ENCODE results near the gene MED16.
"Not testable (repeated sequence)": the region's sequence is repeated elsewhere in the genome, so short reads cannot be mapped to it uniquely, and the experiment has no call there.

Gene MED16

DNA sequence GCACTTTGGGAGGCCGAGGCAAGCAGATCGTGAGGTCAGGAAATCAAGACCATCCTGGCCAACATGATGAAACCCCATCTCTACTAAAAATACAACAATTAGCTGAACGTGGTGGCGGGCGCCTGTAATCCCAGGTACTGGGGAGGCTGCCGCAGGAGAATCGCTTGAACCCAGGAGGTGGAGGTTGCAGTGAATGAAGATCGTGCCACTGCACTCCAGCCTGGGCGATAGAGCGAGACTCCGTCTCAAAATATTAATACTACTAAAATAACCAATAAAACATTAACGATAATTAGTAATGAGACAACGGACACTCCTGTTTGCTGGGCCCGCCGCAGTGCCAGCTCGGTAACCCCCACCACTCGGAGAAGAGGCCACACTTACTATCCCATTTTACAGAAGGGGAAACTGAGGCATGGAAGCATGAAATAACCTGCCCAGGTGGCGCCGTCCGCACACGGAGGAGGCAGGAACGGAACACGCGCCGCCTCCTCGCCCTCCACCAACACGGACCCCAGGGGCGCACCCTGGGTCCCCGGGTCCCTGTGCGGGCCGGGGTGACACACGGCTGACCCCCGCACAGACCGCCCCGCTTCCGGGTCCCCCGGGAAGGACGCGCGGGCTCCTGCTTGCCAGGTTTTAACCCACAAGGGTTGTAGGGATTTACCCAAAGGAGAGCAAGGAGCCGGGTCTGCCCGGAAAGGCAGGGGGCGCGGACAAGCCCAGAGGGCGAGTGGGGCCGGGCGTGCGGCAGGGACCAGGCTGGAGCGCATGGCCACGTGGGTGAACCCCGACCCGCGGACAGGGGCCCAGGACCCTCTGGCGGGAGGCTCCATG is 18.4 kb upstream of the MED16 start:
- DNase-seq = no peak

DNA sequence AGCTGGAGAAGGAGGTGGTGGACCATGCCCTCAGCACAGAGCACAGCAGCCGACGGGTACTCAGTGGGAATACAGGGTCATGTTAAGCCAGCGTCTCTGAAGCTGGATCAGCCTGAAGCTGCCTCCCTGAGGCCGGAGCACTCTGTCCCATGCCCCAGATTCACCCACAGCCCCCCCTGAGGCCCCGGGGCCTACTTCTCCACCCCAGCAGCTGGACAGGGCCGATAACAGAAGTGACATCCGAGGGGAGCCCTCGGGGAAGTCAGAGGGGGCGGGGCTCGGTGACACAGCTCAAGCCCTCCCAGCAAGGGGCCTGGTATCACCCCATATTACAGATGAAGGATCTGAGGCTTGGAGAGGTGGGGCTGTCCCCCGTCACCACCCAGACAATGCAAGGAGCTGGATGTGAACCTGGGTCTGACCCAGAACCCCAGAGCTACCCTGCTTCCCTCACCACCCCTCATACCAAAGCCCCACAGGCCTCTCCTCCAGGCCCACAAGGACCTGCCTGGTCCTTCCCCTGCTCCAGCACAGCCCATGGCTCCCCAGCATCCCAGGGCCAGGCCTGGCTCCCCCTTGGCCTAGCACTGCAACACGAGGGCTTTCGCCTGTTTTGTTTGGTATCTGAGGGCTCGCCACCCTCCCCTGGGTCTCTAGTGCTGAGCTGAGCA is 14.3 kb upstream of the MED16 start:
- DNase-seq = no peak

DNA sequence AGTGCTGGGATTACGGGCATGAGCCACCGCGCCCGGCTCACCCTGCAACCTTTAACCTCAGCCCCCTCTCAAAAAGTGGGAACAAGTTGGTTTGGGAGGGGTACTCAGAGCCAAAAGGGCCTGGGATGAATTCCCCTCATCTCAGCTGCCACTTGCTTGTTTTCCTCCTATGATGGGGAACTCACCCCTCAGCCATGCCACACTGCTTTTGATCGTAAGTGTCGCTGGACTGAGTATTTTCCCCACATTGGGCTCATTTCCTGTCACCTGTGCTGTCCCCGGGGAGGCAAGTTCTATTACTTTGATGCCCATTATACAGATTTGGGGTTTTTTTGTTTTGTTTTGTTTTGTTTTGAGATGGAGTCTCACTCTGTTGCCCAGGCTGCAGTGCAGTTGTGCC is 13.5 kb upstream of the MED16 start:
- DNase-seq = no peak

DNA sequence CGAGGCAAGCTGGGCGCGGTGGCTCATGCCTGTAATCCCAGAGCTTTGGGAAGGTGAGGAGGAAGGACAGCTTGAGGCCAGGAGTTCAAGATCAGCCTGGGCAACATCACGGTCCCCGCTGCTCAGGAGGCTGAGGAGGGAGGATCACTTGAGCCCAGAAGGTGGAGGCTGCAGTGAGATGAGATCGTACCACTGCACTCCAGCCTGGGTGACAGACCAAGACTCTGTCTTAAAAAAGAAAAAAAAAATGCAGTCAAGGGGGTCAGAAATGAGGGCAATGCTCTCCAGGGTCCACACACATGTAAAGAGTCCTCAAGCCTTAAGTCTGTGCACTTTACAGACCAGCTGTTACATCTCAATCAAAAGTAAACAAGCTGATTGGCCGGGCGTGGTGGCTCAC is 11.6 kb upstream of the MED16 start:
- DNase-seq = no peak

DNA sequence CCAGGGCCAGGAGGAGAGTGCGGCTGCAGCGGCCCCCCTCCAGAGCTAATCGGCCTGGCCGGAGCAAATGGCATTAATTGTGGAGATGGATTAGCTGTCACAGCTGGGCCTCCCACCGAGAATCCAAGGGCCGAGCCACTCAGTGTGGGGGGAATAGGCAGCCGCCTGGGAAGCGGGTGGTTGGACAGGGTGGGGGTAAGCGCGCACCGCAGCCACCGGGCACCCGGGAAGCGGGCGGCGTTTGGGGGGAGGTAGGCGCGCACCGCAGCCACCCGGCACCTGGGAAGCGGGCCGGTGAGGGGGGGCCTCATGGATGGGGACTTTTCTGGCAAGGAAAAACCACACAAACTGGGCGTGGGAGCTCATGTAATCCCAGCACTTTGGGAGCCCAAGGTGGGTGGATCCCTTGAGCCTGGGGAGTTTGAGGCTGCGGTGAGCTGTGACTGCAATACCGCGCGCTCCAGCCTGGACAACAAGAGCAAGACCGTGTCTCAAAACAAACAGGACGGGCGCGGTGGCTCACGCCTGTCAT is 10.3 kb upstream of the MED16 start:
- peak; percentile 55 for DNase-seq

DNA sequence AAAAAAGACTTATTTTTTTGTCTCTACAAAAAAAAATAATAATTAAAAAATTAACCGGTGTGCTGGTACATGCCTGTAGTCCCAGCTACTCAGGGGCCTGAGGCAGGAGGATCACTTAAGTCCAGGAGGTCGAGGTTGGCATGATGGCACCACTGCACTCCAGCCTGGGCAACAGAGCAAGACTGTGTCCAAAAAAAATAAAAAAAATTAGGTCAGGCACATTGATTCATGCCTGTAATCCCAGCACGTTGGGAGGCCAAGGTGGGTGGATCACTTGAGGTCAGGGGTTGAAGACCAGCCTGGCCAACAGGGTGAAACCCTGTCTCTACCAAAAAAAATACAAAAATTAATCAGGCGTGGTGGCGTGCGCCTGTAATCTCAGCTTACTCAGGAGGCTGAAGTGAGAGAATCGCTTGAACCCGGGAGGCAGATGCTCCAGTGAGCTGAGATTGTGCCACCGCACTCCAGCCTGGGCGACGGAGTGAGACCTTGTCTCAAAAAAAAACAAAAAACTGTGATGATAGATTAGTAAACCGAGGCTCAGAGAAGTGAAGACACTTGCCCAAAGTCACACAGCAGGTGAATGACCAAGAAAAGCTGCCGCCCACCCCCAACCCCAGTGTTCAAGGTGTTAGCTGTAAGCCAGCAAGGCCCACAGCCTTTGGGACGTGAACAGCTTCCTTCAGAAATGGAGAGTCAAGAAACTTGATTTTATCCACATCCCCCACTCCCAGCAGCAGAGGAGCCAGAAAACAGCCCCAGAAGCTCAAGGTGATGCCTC is 9.6 kb upstream of the MED16 start:
- no peak for DNase-seq

DNA sequence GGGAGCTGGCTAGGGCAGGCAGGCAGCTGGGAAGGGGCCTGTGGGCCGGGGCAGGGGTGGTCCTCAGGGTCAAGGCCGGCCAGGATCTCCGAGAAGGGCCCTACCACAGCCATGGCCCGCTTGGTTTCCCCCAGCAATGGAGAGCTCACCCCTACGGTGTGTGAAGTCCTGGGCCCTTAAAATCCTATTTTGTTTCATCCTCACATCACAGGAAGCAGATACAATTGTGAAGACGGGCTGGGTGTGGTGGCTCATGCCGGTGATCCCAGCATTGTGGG is 9.0 kb upstream of the MED16 start:
- no peak for DNase-seq

DNA sequence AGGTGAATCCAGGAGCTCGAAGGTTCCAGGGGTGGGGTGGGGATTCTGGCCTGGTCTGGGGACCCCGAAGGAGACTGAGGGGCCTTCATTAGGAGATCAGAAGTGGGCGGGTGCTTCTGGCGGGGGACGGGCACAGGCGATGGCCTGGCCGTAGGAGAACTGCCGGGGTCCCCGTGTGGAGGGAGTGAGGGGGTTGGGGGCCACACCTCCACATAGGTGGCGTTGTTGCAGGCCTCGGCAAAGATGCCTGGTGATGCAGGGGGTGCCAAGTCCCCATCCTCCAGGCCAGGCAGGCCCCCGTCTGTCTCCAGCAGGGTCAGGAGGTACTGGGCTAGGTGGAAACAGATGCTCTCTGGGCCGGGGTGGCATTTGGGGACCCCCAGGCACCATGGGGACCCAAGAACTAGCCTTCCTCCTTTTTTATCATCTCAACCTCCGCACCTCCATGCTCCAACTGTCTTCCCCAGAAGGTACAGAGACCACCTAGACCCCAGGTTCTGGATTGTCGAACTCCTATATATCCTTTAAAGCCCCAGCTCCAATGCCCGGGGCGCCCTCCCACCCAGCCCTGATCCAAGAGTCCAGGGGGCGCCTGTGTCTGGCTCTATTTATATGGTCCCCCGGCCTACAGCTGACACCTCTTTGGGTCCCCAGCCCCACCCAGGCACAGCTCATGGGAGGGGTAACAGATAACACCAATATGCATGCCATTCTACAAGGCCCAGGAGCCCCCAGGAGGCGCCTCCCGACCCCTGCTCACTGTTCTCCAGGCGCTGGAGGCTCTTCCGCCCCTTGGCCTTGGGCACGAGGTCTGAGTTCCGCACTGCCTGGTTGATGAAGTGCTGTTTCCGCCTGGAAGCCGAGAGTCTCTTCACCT is 8.5 kb upstream of the MED16 start:
- no peak for DNase-seq

DNA sequence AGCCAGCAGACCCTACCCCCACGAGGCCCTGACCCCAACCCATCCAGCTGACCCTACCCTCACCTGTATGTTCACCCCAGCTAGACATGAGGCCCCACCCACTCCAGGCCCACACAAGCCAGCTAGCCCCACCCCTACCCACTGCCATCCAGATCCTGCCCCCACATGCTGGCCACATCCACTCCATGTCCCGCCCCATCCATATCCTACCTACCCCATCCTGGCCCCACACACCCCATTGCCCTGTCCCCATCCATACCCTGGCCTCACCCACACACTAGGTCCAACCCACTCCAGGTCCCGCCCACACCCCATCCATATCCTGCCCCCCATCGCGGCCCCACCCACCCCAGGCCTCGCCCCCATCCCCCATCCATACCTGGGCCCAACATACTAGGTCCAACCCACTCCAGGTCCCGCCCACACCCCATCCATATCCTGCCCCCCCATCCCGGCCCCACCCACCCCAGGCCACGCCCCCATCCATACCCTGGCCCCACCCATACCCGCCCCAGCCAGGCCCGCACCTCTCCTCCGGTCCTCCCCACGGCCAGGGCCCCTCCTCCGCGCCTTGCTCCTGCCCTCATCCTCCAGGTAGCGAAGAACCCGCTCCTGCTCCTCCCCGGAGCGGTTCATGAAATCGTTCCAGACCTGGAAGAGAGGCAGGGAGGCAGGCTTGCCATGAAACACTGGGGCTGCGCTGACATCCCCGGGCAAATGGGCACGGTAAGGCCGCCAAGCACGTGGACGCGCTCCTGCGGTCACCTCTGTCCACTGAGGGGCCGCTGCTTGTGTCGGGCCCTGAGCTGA is 7.5 kb upstream of the MED16 start:
- no peak for DNase-seq

DNA sequence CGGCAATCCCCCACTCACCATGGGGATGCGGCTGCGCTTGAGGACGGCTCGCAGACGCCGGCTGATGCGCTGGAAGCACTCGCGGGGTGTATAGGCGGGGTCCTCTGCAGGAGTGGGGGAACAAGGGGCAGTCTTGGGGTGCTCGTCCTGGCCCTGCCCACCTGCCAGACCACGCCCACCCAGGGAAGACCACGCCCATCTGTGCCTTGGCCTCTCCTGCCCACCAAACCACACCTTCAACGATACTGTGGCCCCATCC is 7.0 kb upstream of the MED16 start:
- DNase-seq = no peak

DNA sequence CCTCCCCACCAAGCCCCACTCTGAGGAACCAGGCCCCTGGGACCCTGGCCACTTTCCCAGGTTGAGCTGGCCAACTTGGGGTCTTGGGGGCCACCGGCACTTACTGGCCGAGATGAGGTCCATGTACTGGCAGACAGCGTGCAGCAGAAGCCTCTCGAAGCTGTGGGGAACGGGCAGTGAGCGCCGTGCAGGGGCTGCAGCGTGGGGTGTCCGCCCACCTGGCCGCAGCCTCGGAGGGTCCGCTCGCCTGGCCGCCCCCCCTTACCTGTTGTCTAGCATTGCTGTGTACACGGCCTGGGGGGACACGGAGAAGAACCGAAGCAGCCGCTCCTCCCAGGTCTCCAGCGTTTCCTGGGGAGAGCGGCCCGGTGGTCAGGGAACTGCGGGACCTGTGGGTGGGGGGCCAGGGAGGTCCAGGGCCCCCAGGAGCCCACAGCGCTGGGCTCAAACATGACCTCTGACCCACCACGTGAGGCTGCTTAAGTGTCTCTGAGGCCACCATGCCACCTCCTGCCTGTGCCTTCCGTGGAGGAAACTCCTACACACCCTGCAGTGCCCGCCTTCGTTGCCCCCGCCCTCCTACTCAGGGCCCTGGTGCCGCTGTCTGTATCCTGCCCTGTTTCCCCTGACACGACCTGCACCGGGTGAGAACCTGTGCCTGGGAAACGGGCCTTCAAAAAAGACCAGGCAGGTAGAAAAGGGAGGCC is 6.5 kb upstream of the MED16 start:
- no peak for DNase-seq

DNA sequence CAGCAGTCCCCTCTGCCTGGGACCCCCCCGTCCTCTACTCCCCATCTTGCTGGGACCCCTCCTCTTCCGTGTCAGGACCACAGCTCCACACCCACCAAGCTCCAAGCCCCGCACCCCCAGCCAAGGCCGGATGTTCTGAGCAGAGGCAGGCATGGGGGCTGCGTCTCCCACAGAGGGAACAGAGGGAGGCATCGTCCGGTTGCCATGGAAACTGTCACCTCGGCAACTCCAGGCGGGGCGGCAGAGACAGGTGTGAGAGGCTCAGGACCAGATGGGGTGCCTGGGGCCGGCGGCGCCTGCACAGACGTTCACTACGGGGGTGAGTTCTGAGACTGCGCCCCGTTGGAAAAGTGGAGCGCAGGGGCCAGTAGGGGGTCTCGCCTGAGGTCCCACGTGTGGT is 5.7 kb upstream of the MED16 start:
- DNase-seq = peak; percentile 25

DNA sequence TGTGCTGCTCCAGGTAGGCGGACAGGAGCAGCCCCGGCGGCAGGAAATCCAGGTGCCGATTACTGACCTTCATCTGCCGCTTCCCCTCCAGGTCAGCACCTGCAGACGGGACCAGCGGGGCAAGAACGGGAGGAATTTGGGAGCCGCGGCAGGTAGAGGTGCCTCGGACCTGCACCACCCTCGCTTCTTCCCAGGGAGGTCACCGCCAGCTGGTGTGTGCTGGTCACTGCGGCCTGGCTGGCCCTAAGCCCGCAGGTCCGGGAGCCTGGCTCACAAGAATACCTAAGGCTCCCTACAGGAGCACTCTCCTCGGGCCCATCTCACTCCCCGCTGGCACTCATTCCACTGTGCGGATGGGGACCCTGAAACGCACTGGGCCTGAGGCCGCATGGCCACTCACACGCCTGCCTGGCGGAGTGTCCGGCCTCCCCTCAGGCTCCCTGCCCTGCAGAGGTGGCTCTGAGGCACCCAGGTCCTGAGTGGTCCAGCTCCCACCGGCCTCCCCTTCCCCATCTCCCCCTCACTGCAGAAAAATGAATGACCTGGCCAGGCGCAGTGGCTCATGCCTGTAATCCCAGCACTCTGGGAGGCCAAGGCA is 4.6 kb upstream of the MED16 start:
- DNase-seq = no peak

DNA sequence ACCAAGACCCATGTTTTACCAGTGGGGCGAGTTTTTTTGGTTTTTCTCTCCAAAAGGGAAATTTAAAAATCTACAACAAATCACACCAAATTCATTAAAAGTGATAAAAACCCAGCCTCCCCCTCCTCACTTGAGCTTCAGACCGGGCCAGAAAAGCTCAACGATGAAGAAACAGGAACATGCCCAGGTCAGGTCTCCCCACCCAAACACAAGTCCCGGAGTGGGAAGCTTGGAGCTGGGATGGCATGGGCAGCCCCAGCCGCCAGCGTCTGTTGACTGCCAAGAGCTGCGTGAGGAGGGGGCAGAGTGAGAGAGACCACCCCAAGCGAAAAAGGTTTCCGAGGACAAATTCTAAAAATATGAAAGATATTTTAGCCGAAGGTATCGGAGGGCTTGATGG is 4.0 kb upstream of the MED16 start:
- DNase-seq = no peak

DNA sequence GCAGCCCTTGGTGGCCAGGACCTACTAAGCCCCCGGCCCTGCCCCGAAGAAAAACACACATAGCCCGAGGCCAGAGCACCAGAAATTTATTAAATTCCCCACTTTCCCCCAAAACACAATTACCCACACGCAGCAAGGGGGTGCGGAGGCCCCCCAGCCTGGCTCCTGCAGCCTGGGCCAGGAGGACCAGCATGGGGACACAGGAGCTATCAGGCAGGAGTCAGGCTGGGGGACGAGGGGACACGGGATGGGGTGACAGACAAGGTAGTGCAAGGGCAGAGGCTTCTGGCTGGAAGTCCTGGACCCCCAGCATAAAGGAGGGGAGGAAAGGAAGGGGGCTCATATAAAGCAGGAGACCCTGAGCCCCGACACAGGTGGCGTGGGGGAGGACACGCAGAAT is 3.4 kb upstream of the MED16 start:
- no peak for DNase-seq

DNA sequence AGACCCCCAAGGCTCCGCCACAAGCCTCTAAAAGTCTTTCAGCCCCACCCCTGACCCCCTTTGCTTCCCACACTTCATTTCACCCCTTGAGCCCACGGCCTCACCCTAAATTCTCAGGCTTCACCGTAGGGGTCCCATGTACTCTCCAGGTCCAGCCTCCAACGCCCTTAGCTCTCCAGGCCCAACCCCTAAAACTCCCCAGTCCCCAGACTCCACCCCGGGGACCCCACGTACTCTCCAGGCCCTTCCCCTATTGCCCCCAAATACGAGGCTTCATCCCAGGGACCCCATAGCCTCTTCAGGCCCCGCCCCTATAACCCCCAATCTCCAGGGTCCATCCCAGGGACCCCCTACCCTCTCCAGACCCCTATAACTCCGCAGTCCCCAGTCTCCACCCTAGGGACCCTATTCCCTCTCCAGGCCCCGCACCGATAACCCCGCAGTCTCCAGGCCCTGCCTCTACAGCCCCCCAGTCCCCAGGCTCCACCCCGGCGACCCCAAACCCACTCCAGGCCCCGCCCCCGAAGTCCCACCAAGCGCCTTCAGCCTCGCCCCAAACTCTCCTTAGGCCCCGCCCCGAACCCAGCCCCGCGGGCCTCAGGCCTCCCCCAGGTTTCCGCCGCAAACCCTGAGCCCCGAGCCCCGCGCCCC is 619 bp downstream of the MED16 start:
- DNase-seq = no peak

DNA sequence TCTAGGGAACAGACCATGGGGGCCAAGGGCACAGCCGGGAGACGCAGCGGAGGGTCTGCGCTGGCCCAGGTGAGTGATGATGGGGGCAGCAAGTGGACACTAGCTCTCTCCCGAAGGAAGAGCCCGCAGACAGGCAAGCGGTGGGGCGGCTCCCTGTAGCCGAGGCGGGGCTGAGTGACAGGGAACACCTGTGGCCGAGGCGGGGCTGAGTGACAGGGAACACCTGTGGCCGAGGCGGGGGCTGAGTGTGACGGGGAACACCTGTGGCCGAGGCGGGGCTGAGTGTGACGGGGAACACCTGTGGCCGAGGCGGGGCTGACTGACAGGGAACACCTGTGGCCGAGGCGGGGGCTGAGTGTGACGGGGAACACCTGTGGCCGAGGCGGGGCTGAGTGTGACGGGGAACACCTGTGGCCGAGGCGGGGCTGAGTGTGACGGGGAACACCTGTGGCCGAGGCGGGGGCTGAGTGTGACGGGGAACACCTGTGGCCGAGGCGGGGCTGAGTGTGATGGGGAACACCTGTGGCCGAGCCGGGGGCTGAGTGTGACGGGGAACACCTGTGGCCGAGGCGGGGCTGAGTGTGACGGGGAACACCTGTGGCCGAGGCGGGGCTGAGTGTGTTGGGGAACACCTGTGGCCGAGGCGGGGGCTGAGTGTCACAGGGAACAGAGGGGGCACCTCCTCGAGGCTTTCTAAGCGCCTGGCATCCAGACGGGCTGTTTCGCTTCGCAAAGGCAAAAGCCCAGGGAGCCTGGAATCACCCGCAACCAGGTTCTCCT is 1.4 kb downstream of the MED16 start:
- DNase-seq = not testable (repeated sequence)

DNA sequence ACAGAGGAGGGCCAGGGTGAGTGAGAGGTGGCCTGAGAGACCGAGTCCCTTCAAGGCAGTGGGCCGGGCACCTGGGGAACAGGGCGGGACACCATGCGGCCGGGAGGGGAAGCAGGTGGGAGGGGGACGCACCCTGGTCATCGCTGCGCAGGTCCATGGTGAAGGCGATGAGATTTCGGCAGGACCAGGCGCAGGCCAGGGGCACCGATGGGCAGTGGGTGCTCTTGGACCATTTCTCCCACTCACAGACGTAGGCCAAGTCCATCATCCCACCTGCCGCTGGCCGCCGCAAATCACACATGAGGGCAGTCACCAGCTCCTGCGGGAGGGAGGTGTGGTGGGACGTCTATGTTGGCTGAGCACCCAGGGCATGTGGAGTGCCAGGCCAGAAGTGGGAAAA is 2.2 kb downstream of the MED16 start:
- DNase-seq = no peak

DNA sequence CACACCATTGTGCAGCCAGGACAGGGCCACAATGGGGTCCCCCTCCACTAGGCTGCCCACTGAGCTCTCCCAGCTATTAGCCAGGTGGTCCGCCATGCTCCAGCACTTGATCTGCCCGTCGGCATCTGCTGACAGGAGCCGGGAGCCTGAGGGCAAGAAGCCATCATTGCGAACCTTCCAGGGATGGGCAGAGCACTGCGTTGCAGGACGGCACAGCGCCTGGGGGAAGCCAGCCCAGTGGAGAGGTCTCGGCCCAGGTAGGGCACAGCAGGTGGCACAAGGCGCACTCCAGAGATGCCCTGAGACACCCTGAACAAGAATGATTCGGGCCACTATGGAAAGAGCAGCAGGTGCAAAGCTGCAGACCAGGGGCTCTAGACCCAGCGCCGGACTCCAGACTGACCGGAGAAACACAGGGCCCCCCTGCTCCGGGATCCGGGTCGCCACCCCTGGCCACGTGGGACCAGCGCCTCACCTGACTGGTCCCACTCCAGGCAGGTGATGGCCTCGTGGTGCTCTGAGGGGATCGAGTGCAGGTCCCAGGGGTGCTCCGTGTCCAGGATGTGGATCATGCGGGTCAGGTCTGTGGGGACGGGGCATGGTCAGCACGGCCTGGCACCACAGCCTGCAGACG is 3.2 kb downstream of the MED16 start:
- DNase-seq = no peak
